ENCODE measurements around the gene POLR3B.

POLR3B gene

DNA sequence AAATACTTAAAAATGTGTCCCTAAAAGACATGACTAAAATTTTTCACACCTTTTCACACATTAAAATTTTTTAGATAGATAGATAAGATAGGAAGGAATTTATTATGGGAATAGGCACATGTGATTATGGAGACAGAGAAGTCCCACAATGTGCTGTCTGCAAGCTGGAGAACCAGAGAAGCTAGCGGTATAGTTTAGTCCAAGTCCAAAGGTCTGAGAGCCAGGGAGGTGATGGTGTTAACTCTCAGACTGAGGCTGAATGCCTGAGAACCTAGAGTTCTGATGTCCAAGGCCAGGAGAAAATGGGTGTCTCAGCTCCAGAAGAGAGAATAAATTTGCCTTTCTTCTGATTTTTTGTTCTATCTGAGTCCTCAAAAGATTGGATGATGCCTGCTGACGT lies 65.7 kb downstream of the POLR3B start:
- TF ChIP-seq, protein P1, sequence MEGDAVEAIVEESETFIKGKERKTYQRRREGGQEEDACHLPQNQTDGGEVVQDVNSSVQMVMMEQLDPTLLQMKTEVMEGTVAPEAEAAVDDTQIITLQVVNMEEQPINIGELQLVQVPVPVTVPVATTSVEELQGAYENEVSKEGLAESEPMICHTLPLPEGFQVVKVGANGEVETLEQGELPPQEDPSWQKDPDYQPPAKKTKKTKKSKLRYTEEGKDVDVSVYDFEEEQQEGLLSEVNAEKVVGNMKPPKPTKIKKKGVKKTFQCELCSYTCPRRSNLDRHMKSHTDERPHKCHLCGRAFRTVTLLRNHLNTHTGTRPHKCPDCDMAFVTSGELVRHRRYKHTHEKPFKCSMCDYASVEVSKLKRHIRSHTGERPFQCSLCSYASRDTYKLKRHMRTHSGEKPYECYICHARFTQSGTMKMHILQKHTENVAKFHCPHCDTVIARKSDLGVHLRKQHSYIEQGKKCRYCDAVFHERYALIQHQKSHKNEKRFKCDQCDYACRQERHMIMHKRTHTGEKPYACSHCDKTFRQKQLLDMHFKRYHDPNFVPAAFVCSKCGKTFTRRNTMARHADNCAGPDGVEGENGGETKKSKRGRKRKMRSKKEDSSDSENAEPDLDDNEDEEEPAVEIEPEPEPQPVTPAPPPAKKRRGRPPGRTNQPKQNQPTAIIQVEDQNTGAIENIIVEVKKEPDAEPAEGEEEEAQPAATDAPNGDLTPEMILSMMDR (IDR thresholded peaks at IDR 0.05; ENCODE audit: borderline replicate concordance, control extremely low read depth, extremely low read depth, insufficient read depth, missing control alignments), result no peak
- in situ Hi-C loops (cut with MboI; ENCODE audit: low sequenced_read_pairs, unreplicated experiment), result no loop called here

DNA sequence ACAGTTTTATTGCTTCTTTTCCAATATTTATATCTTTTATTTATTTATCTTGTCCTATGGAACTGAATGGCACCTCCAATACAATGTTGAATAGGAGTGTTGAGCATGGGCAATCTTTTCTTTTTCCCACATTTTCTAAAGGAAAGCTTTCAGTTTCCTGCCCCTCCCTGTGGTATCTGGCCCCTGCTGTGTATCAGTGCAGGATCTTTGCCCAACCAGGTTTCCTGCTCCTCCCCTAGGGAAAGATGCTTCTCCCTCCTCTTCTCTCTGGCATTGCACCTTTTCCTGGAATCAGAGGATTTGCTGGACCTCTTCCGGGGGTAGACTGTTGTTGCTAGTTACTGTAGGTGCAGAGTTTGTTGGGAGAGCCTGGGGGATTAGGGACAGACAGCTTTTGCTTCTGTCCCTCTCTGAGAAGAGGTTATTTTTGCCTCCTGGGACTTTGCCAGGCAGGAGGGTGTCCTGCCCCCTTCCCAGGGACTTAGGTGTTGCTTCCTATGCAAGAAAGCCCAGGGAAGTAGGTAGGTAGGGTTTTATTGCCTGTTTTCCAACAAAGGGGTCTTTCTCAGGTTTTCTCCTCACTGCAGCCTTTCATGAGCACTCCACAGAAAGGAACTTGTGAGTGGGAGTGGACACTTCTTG lies 67.6 kb downstream of the POLR3B start:
- TF ChIP-seq, protein P1 (IDR thresholded peaks at IDR 0.05; ENCODE audit: borderline replicate concordance, control extremely low read depth, extremely low read depth, insufficient read depth, missing control alignments), result no peak
- in situ Hi-C loops (cut with MboI; ENCODE audit: low sequenced_read_pairs, unreplicated experiment), result no loop called here
- DNase-seq (ENCODE audit: low spot score), result no peak

More for the DNA sequence above, 65.7 kb downstream of the POLR3B start:
- DNase-seq (ENCODE audit: low spot score), result no peak

DNA sequence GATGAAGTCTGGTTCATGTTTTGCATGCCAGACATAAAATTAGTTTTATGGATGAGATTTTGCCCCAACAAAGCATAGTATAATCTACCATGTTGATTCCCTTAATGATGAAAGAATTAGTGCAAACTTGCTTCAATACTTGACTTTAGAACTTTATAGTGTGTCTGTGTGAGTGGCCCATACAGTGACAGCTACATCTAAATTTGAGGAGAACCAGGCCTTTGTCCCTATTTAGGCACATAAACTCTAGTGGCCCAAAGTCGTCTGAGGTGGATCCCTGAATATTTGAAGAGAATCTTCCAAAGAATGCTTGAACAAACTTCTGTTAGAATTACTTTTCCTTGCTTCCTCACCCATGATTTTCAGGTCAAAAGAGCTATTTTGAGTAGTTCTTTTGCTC lies 70.4 kb downstream of the POLR3B start:
- no peak for DNase-seq (ENCODE audit: low spot score)
- in situ Hi-C loops (cut with MboI; ENCODE audit: low sequenced_read_pairs, unreplicated experiment), result no loop called here
- TF ChIP-seq, protein P1 (IDR thresholded peaks at IDR 0.05; ENCODE audit: borderline replicate concordance, control extremely low read depth, extremely low read depth, insufficient read depth, missing control alignments), result no peak

DNA sequence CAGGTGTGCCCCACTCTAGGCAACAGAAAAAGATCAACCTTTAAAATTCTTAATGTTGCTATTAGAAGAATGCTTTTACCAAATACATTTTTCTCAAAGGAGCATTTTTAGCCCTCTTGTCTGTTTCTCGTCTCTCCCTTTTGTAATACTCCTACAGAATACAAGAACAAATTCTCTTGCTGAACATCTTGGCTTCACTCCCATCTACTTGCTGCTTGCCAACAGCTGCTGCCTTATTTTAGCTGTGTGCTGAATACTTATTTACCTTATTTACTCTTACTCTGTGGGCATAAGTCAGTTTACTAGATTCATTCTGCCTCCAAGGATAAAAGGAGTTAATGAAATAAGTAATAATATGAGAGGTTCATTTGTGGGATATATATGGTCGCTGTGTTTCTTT lies 70.8 kb downstream of the POLR3B start:
- TF ChIP-seq, protein P1 (IDR thresholded peaks at IDR 0.05; ENCODE audit: borderline replicate concordance, control extremely low read depth, extremely low read depth, insufficient read depth, missing control alignments), result no peak
- in situ Hi-C loops (cut with MboI; ENCODE audit: low sequenced_read_pairs, unreplicated experiment), result no loop called here
- DNase-seq (ENCODE audit: low spot score), result no peak

DNA sequence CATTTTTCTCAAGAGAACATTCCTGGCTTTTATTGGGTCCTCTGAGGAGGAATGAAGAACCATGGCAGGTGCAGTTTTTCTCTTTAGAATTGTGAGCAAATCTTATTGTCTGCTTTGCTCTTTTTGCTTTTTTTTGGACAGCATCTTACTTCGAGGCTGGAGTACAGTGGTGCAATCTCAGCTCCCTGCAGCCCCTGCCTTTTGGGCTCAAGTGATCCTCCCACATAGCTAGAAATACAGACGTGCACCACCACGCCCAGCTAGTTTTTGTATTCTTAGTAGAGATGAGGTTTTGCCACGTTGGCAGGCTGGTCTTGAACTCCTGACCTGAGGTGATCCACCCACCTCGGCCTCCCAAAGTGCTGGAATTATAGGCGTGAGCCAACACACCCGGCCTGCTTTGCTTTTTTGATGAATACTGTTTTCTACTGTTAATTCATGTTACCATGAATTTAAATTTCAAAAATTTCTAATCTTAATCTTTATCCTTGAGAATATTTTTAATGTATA lies 71.5 kb downstream of the POLR3B start:
- TF ChIP-seq, protein P1 (IDR thresholded peaks at IDR 0.05; ENCODE audit: borderline replicate concordance, control extremely low read depth, extremely low read depth, insufficient read depth, missing control alignments), result no peak
- in situ Hi-C loops (cut with MboI; ENCODE audit: low sequenced_read_pairs, unreplicated experiment), result no loop called here
- DNase-seq (ENCODE audit: low spot score), result no peak

DNA sequence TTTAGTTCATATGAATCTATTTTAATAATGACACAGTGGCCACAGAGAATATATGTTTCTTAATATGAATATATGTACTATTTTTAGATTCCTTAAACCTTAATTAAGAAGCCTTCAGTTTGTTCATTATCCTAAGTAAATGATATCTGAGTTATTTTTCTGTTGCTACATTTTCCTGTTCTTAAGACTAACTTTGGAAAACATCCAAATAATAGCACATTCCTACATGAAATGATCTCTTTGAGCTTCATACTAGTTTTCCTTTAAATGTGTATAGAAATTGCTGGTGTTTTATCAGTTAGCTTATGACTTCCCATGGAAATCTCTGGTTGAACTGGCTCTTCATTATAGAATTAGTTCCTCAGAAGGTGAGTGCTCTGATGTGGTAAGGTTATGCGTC lies 72.1 kb downstream of the POLR3B start:
- in situ Hi-C loops (cut with MboI; ENCODE audit: low sequenced_read_pairs, unreplicated experiment), result no loop called here
- TF ChIP-seq, protein P1 (IDR thresholded peaks at IDR 0.05; ENCODE audit: borderline replicate concordance, control extremely low read depth, extremely low read depth, insufficient read depth, missing control alignments), result no peak

More for the DNA sequence above, 72.1 kb downstream of the POLR3B start:
- DNase-seq (ENCODE audit: low spot score), result no peak
